Loucy (cell line): Measurements from ENCODE around the gene HS3ST2.
A peak's percentile ranks its signal among the peaks of the same experiment; 100 is the strongest.

ENCODE experiments used
- EZH2phosphoT487 ChIP-seq: fragments of 200-600 bp; IDR thresholded peaks from 2 replicates; pipeline ENCODE4 v1.6.1; 2018; ENCODE audit warnings: antibody characterized with exemption, mild to moderate bottlenecking, moderate library complexity, borderline replicate concordance
- TF ChIP-seq, protein P1 (sequence below): fragments of 200-600 bp; sonication (generic); conservative IDR thresholded peaks from 2 replicates; pipeline ENCODE4 v1.5.1; 2014; ENCODE audit warnings: mild to moderate bottlenecking, antibody characterized with exemption, low read length

DNA sequence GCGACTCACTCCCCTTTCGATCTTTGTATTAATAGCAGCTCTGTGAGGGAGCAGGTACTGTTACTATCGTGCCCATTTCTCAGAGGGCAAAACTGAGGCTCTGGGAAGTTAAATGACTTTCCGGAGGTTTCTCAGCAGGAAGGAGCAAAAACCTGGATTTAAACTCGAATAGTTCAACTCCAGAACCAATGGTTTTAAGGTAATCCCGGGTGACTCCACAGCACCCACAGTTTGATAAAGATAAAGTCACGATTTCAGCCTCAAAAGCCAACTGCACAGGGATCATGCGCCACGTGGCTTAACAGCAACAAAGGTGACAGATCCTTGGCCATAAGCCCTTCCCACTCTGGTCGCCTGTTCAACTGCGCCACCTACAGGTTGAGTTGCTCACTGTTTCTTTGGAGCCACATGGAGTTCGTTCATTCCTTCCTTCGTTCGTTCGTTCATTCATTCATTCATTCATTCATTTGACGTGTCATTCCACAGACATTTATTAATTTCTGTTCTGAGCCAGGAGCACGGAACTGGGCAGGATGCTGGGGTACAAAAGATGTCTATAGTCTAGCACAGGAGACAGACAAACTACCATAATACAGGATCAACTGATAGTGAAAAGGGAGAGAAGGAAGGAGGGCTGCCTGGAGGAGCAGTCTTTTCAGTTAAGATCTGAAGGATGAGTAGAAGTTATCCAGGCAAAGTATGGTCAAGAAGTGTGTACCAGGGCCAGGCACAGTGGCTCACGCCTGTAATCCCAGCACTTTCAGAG is 134.8 kb downstream of the HS3ST2 start:
- TF ChIP-seq, protein P1, sequence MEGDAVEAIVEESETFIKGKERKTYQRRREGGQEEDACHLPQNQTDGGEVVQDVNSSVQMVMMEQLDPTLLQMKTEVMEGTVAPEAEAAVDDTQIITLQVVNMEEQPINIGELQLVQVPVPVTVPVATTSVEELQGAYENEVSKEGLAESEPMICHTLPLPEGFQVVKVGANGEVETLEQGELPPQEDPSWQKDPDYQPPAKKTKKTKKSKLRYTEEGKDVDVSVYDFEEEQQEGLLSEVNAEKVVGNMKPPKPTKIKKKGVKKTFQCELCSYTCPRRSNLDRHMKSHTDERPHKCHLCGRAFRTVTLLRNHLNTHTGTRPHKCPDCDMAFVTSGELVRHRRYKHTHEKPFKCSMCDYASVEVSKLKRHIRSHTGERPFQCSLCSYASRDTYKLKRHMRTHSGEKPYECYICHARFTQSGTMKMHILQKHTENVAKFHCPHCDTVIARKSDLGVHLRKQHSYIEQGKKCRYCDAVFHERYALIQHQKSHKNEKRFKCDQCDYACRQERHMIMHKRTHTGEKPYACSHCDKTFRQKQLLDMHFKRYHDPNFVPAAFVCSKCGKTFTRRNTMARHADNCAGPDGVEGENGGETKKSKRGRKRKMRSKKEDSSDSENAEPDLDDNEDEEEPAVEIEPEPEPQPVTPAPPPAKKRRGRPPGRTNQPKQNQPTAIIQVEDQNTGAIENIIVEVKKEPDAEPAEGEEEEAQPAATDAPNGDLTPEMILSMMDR: peak; percentile 95
- TF ChIP-seq EZH2phosphoT487: no peak
